Measurements from ENCODE around the gene SCN1A. TPM values are rescaled to one million over a fixed set of nuclear protein-coding genes. Genes with fewer than 3 reads are reported as not detected.

The SCN1A gene
- total RNA-seq, 1 experiment from 2014 or later: not detected

DNA sequence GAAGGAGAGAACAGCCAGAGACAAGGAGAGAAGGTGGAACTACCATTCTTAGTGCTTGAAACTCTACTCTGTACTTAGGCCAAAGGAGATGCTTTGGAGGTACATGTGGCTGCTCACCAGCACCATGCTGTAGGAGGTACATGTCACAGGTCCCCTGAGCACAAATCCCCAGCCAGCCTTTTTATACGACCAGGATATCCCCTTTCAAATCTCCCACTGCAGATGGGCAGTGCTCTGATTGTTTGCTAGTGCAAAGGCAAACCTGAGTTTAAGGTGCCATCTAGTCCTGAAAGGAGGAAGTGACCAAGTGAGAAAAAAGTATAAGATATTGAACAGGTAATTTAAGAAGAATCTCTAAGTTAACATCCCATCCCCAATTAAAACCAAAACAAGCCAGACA lies 157.2 kb downstream of the SCN1A start:
- DNase-seq (ENCODE audit: low read depth): no peak

DNA sequence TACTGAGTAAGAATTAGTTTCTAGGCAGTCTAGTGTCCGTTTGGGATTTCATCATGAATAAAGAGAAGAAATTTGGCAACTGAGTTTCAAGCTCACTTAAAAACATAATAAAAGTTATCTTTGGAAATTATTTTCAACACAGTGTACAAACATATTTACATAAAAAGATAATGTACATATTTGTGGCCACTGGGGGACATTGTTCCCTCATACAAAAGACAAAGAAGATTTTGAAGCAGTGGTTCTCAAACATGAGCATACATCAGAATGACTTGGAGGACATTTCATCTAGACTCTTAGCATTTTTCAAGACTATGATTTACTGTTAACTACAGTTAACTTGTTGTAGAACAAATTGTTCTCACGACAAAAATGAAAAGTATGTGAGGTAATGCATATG lies 158.6 kb downstream of the SCN1A start:
- no peak for DNase-seq (ENCODE audit: low read depth)

DNA sequence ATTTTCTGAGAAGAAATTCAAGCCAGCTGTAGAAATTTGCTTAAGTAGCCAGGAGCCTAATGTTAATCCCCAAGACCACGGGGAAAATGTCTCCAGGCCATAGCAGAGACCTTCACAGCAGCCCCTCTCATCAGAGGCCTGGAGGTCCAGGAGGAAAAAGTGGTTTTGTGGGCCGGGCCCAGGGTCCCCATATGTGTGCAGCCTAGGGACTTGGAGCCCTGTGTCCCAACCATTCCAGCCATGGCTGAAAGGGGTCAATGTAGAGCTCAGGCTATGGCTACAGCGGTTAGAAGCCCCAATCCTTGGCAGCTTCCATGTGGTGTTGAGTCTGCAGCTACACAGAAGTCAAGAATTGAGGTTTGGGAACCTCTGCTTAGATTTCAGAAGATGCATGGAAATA lies 160.1 kb downstream of the SCN1A start:
- DNase-seq (ENCODE audit: low read depth): no peak

DNA sequence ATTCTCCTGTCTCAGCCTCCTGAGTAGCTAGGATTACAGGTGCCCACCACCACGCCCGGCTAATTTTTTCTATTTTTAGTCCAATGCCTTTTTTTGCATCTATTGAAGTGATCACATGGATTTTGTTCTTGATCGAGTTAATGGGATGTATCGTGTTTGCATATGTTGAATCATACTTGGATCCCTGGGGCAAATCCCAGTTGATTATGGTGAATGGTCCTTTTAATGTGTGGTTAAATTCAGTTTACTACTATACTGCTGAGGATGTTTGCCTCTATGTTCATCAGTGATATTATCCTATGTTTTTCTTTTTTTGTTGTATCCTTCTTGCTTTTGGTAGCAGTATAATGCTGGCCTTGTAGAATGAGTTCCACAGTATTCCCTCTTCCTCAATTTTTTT lies 166.0 kb downstream of the SCN1A start:
- no peak for DNase-seq (ENCODE audit: low read depth)

DNA sequence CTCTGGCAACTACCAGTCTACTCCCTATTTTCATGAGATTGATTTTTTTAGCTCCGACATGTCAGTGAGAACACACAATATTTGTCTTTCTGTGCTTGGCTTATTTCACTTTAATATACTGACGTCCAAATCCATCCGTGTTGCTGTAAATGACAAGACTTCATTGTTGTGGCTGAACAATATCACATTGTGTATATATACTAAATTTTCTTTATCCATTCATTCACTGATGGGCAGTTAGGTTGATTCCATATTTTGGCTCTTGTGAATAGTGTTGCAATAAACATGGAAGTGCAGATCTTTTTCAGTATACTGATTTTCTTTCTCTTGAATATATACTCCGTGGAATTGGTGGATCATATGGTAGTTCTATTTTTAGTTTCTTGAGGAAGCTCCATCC lies 168.4 kb downstream of the SCN1A start:
- no peak for DNase-seq (ENCODE audit: low read depth)

DNA sequence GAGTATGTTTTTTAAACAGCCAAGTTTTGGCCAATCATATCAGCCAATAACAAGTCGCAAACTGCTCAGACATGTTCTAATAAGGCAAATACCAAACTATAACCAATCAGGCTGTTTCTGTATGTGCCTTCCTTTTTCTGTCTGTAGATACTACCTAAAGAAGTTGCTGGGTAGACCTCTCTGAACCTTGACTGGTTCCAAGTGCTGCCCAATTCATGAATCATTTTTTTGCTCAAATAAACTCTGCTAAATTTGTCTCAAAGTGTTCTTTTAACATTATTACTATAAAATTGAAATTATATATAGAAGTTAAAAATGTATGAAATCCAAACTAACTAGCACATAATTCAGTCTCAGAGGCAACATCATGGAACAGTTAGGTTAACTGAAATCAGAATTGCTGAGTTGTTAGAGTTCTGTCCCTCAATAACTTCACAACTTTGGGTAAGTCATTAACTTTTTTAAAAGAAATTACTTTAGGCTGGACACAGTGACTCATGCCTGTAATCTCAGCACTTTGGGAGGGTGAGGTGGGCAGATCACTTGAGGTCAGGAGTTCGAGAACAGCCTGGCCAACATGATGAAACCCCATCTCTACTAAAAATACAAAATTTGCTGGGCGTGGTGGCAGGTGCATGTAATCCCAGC lies 169.4 kb downstream of the SCN1A start:
- DNase-seq (ENCODE audit: low read depth): no peak

DNA sequence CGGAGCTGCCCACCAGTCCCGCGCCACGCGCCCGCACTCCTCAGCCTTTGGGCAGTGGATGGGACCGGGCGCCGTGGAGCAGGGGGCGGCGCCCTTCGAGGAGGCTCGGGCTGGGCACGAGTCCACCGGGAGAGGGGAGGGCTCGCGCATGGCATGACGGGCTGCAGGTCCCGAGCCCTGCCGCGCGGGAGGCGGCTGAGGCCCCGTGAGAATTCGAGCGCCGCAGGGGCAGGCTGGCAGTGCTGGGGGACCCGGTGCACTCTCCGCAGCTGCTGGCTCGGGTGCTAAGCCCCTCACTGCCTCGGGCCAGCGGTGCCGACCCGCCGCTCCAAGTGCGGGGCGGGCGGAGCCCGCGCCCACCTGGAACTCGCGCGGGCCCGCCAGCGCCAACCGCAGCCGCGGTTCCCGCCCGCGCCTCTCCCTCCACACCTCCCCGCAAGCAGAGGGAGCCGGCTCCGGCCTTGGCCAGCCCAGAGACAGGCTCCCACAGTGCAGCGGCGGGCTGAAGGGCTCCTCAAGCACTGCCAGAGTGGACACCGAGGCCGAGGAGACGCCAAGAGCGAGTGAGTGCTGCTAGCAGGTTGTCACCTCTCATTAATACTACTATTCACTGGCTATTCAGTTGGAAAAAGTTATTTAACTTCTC lies 170.7 kb downstream of the SCN1A start:
- no peak for DNase-seq (ENCODE audit: low read depth)

DNA sequence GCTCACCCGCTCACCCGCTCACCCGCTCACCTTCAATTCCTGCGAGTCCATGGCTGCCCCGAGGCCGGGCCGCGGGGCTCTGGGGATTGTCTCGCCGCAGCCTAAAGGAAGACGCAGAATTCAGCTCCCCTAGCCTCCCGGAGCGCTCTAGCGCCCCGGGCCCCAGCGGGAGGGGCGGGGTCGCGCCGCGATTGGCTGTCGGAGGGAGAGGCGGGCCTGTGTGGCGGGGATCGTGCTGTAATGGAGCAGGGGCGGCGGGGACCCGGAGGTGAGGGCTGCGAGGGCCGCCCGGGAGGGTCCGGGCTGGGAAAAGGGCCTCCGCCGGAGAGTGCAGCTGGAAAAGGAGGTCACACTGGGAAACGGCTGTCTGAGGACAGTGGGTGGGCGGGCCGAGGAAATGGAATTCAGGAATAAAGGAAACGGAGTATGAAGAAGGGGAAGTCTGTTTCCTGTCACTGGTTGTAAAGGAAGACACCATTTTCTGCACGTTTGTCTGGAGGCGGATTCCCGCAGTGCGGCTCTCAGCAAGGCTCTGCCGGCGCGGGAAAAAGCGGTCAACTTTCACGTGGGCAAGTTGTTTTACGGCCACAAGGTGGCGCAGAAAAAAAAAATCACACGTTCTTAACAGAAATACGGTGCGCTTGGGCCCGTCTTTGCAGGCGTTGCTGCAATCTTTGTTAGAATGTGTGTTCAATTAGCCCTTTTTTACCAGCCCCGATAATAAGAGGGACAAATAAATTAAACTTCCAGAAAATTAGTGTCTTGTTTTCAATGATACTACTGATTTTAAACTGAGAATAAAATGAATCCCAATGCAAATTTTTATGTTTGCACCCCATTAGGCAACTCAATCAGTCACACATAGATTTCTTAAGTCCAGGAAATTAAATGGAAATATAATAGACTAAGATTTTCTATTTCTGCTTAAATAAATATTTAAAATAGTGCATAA lies 173.9 kb downstream of the SCN1A start, which contains the start of gene TTC21B:
TSS of gene TTC21B (minus strand) at position 122 of the 952 bp plus-strand sequence. CDS start at position 51, 71 bp downstream.
- DNase-seq (ENCODE audit: low read depth): peak; percentile 96

DNA sequence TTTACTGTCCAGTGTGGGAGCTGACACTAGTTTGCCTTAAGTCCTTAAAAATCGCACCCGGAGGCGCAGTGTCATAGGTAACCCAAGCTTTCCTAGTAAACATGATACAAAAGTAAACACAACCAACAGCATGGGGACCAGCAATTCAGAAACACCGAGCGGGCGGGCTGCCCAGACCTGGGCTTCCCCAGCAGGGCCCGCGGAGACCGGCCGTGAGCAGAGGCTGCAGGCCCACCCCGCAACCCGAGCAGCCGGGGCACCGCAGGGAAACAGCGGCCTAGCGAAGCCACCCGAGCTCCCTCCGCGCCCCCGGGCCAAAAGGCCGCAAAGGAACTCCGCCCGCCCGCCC lies 174.5 kb downstream of the SCN1A start:
- DNase-seq (ENCODE audit: low read depth): no peak

DNA sequence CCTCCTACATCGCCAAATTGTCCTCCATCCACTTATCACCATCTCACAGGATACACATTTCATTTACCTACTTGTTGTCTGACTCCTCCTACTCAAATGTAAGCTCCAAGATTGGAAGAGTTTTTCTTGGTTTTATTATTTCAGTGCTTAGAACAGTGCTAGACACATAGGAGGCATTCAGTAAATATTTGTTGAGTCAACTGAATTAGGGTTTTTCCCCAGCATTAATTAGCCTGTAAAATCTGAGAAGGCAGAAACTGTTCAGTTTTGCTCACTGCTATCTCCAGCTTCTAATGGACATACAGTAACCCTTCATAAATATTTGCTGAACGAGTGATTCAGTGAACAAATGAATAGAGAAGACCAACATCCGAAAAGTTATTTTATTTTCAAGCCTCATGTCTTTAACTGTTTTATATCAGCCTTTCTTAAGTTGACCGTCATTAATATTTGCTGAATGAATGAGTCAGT lies 175.0 kb downstream of the SCN1A start:
- DNase-seq (ENCODE audit: low read depth): no peak

DNA sequence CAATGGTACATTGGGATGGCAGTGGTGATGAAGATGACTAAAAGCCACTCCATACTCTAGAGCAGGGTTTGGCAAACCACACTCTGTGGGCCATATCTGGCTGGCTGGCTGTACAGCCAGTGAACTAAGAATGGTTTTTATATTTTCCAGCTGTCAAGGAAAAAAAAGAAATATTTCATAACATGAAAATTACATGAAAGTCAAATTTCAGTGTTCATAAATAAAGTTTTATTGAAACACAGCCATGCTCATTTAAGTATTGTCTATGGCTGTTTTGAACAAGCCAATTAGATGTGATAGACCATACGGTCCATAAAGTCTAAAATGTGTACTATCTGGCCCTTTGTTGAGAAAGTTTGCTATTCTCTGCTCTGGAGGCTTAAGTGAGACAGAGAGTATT lies 175.7 kb downstream of the SCN1A start:
- no peak for DNase-seq (ENCODE audit: low read depth)

DNA sequence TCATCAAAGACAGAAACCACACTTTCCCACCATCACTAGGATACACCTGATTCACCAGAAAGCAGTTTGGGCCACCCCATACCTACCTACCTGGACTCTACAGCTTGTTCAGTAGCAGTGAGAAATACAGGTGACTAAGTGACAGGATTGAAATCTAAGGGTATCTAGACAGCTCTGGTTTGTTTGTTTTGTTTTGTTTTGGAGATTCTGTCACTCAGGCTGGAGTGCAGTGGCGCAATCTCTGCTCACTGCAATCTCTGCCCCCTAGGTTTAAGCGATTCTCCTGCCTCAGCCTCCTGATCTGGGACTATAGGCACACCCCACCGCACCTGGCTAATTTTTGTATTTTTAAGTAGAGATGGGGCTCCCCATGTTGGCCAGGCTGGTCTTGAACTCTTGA lies 177.4 kb downstream of the SCN1A start:
- no peak for DNase-seq (ENCODE audit: low read depth)

DNA sequence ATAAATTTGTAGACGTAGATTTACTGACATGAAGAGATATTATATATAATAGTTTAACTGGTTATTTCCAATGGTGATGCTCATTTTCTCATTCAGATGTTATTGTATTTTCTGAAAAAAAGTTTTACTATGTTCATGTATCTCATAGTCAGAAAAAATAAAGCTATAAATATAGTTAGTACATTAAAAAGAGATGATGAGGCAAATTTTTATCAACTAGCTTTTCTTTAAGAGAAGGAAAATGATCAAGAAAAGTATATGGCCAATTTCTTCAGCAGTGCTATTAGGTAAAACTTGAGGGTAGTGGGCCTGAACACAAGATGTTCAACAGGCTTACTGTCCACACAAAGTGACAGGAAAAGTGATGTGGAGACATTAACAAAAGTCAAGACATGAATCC lies 186.0 kb downstream of the SCN1A start:
- DNase-seq (ENCODE audit: low read depth): no peak

DNA sequence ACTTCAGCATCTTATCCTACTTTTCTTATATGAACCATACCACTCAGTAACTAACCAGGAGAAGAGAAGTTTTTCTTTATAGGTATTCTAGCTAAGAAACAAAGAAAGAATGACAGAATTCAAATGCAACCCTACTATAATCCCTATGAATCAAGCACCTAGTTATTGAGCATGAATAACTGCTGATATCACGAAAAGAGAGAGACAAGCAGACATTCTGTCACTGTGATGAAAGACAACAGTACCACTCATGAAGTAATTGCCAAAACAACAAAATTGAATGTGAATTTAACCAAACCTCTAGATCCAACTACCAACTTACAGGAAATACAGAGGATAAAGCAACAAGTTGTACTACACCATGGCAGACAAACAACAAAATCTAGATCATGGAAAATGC lies 189.6 kb downstream of the SCN1A start:
- DNase-seq (ENCODE audit: low read depth): no peak

Other genes with a start within 250 kb of the SCN1A start
- 12.5 and 16.3 TPM in 2 replicates for gene TTC21B, start 174.2 kb downstream of the SCN1A start, total RNA-seq (2014; rRNA removed; shearing (Covaris generic))
- gene SCN9A, start 247.9 kb upstream of the SCN1A start, total RNA-seq (2014; rRNA removed; shearing (Covaris generic)): 0.29 and 0.54 TPM in 2 replicates

Measured in Daoy (cell line).